ENCODE data around the gene MED15. TPM values are rescaled to one million over a fixed set of nuclear protein-coding genes. Genes with fewer than 3 reads are reported as not detected.
A peak's percentile ranks its signal among the peaks of the same experiment; 100 is the strongest.
"Not testable (repeated sequence)": the region's sequence is repeated elsewhere in the genome, so short reads cannot be mapped to it uniquely, and the experiment has no call there.

MED15 gene
- total RNA-seq, 1 donor from 2014 or later: 105 TPM

DNA sequence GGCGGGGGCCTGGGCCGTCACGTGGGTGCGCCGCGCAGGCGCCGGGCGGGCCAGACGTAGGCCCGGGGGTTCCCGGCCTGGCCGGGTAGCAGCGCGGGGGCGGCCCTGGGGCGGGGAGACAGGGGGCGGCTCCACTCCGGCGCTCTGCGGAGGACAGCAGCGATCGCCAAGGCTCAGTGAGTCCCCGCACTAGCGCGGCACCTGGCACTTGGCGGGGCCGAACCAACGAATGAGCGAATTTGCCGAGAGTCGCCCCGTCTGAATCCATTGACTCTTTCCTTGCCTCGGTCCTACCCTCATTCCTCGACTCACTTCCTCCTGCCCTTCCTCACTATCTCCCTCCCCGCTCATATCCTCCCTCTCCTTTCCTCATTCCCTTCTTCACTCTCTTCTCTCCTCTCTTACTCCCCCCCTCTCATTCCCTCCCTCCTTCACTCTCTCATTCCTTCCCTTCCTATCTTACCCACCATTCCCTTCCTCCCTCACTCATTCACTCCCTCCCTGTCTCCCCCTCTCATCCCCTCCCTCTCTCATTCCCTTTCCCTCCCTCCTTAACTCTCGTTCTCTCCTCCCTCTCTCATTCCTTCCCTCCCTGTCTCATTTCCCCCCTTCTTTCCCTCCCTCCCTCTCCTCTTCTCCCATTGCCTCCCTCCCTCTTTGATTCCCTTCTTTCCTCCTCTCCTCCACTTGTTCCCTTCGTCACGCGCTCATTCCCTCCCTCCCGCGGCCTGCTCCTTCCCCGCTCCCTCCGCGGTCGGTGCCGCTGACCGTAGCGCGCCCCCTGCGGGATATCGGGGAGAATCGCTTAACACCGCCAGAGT lies 11.3 kb upstream of the MED15 start:
- intact Hi-C loops (cut with DNase I): no loop called here
- ATAC-seq: peak; percentile 98
- Histone ChIP-seq H3K4me3 (peak overlapping the region; percentile 93), H3K9me3 (no peaks in the 10 kb centered on the region), H3K27ac (peak overlapping the region; percentile 84), H3K4me1 (peaks cover 15% of the 10 kb centered on the region), H3K36me3 (peaks cover 4% of the 10 kb centered on the region), H3K27me3 (ENCODE audit: low read depth) (no peaks in the 10 kb centered on the region)
- peak; percentile 94 for DNase-seq
- TF ChIP-seq, protein P1, sequence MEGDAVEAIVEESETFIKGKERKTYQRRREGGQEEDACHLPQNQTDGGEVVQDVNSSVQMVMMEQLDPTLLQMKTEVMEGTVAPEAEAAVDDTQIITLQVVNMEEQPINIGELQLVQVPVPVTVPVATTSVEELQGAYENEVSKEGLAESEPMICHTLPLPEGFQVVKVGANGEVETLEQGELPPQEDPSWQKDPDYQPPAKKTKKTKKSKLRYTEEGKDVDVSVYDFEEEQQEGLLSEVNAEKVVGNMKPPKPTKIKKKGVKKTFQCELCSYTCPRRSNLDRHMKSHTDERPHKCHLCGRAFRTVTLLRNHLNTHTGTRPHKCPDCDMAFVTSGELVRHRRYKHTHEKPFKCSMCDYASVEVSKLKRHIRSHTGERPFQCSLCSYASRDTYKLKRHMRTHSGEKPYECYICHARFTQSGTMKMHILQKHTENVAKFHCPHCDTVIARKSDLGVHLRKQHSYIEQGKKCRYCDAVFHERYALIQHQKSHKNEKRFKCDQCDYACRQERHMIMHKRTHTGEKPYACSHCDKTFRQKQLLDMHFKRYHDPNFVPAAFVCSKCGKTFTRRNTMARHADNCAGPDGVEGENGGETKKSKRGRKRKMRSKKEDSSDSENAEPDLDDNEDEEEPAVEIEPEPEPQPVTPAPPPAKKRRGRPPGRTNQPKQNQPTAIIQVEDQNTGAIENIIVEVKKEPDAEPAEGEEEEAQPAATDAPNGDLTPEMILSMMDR (IDR thresholded peaks at IDR 0.05): peak; percentile 86

DNA sequence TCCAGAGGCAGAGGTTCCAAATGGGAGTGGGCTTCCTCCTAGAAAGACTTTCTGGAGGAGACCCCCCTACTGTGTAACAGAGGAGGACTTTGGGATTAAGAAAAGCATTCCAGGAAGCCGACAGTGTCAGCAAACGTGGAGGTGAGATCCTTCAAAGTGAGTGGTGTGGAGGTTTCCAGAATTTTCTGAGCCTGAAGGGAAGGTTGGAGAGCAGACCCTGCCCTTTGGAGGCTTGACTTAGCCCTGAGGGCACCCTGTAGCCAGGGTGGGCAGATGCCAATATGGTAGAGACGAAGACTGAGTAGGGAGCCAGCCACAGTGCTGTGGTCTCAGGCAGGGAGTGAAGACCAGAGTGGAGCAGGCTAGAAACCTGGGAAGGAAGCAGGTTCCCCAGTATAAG lies 10.0 kb upstream of the MED15 start:
- TF ChIP-seq, protein P1 (IDR thresholded peaks at IDR 0.05): no peak
- peak; percentile 0 for DNase-seq
- peaks cover 11% of the 10 kb centered on the region for H3K36me3 ChIP-seq

DNA sequence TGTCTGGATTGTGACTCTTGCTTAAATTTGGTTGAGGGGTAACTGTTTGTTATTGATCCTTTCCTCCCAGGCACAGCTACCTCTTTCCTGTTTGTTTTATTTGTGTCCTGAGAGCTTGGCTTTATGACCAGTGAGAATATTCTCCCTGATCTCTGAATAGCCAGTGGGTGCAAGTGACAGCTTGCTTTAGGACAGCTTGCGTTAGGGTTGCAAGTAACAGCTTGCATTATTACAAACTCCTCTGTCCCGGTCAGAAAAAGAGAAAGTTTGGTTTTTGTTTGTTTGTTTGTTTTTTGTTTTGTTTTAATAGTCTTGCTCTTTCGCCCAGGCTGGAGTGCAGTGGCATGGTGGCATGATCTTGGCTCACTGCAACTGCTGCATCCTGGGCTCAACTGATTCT lies 8.5 kb upstream of the MED15 start:
- DNase-seq (no peak), ATAC-seq (no peak)
- Histone ChIP-seq H3K27ac (no peak overlapping the region), H3K9me3 (no peaks in the 10 kb centered on the region), H3K36me3 (peaks cover 11% of the 10 kb centered on the region), H3K4me3 (no peak overlapping the region), H3K27me3 (ENCODE audit: low read depth) (no peaks in the 10 kb centered on the region), H3K4me1 (peaks cover 15% of the 10 kb centered on the region)
- intact Hi-C loops (cut with DNase I): no loop called here
- TF ChIP-seq, protein P1 (IDR thresholded peaks at IDR 0.05): no peak

More for the DNA sequence above, 10.0 kb upstream of the MED15 start:
- ATAC-seq: no peak
- Histone ChIP-seq H3K4me1 (peaks cover 15% of the 10 kb centered on the region), H3K9me3 (no peaks in the 10 kb centered on the region), H3K27me3 (ENCODE audit: low read depth) (no peaks in the 10 kb centered on the region), H3K27ac (no peak overlapping the region), H3K4me3 (no peak overlapping the region)
- intact Hi-C loops (cut with DNase I): no loop called here

DNA sequence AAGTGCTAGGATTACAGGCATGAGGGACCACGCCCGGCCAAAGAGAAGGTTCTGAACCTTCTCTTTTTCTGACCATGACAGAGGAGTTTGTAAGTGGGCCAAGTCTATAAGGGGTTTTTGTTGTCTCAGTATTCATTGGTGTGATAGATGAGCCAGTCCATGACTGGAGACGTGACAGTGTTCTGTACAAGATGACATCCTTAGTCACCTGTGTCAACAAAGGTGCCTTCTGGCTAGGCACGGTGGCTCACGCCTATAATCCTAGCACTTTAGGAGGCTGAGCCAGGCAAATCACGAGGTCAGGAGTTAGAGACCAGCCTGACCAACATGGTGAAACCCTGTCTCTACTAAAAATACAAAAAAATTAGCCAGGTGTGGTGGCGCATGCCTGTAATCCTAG lies 7.6 kb upstream of the MED15 start:
- Histone ChIP-seq H3K9me3 (no peaks in the 10 kb centered on the region), H3K4me1 (peaks cover 7% of the 10 kb centered on the region), H3K4me3 (no peak overlapping the region), H3K36me3 (peaks cover 11% of the 10 kb centered on the region), H3K27ac (no peak overlapping the region), H3K27me3 (ENCODE audit: low read depth) (no peaks in the 10 kb centered on the region)
- TF ChIP-seq, protein P1 (IDR thresholded peaks at IDR 0.05): no peak
- no peak for DNase-seq
- ATAC-seq: no peak
- intact Hi-C loops (cut with DNase I): no loop called here

DNA sequence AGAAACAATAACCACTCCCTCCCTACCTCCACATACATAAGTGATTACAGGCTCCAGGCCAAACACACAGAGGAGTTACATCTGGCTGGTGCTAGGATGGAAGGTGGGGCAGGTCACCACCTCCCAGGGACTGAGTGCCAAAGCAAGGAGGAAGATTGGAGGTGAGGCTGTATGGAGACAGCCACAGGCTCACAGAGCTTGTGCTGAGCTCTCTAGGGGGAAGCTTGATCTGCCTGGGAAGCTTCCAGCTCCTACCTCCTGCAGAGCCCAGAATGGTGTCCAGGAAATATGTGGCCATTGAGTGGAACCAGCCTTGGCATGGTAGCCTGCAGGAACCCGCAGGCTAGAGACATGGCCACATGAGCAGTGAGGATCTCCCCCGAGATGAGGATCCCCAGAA lies 3.6 kb upstream of the MED15 start:
- TF ChIP-seq, protein P1 (IDR thresholded peaks at IDR 0.05): no peak
- no peak overlapping the region for H3K4me3 ChIP-seq

DNA sequence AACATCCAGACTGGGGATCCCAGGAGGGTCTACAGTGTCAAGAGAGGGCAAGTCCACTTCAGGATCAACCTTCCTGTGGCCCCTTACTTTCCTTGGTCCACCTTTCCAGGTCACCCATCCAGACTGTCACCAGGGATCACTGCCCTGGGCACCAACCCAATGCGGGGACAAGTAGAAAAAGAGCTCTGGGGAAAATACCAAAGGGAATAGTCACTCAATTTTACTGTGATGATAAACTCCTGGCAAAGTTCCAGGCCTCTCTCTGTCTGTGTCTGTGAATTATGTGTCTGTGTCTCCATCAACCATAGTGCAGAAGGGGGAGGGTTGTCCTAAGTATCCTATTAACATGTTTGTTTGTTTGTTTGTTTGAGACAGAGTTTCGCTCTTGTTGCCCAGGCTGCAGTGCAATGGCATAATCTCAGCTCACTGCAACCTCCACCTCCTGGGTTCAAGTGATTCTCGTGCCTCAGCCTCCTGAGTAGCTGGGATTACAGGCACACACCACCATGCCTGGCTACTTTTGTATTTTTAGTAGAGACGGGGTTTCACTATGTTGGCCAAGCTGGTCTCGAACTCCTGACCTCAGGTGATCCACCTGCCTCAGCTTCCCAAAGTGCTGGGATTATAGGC lies 3.0 kb upstream of the MED15 start:
- ATAC-seq; H3K27me3 ChIP-seq (ENCODE audit: low read depth); intact Hi-C loops (cut with DNase I); H3K4me3 ChIP-seq; H3K9me3 ChIP-seq; H3K27ac ChIP-seq: not testable (repeated sequence)
- peaks cover 11% of the 10 kb centered on the region for H3K36me3 ChIP-seq
- peak; percentile 4 for DNase-seq
- H3K4me1 ChIP-seq: peaks cover 14% of the 10 kb centered on the region

More for the DNA sequence above, 3.6 kb upstream of the MED15 start:
- peaks cover 8% of the 10 kb centered on the region for H3K4me1 ChIP-seq
- ATAC-seq (no peak), DNase-seq (peak; percentile 8)
- no peaks in the 10 kb centered on the region for H3K9me3 ChIP-seq
- no peaks in the 10 kb centered on the region for H3K27me3 ChIP-seq (ENCODE audit: low read depth)
- intact Hi-C loops (cut with DNase I): no loop called here
- no peak overlapping the region for H3K27ac ChIP-seq
- peaks cover 11% of the 10 kb centered on the region for H3K36me3 ChIP-seq
